HCT116 (cell line): ENCODE results near the gene SLCO4A1. TPM values are rescaled to one million over a fixed set of nuclear protein-coding genes. Genes with fewer than 3 reads are reported as not detected.

Experiments used
- ATAC-seq: fragments of 200-7000 bp; cut with Tn5 transposase; 2 replicates; pipeline ENCODE4 v1.9.1; 2020; ENCODE audit warnings: mild to moderate bottlenecking, moderate library complexity
- BruUV-seq: library from RNA; stranded (reverse); fragments of 400-500 nt; replicated peaks from 2 replicates; lab custom pipeline; 2021; lab: Mats Ljungman, UMichigan
- CTCF ChIA-PET: fragments of 300-600 bp; sonication (Branson Sonifier 250); formaldehyde crosslinking; loops from one replicate; lab custom pipeline; 2021; ENCODE audit warnings: antibody characterized with exemption; lab: Charles Lee
- POLR2A ChIA-PET: fragments of 300-600, 350-600 bp; sonication (Branson Sonifier 250); formaldehyde crosslinking; loops from one replicate; lab custom pipeline; 2021; ENCODE audit warnings: antibody characterized with exemption; lab: Charles Lee
- RAD21 ChIA-PET, 2 experiments: fragments of 300-600 bp; sonication (Branson Sonifier 250); formaldehyde crosslinking; loops; one replicate each; lab custom pipeline; 2023; ENCODE audit warnings: low total read pairs in 2 of 2; ENCODE audit not compliant: uncharacterized antibody in 2 of 2, unreplicated experiment in 2 of 2, low non-redundant PET in 1 of 2; lab: Charles Lee
- DNase-seq: peaks from one replicate; pipeline ENCODE4 v3.0.0-alpha.2; 2010; ENCODE audit warnings: low read depth, low spot score
- H2AFZ ChIP-seq: fragments of 200-600 bp; shearing (Covaris generic), sonication (generic); 2 replicates; pipeline ENCODE4 v1.6.1; 2017; ENCODE audit warnings: low read depth, mixed run types, mixed read lengths, antibody characterized with exemption, low read length; ENCODE audit not compliant: poor library complexity, severe bottlenecking
- H3K27ac ChIP-seq: 2 replicates; pipeline ENCODE4 v1.5.1; 2012; ENCODE audit warnings: low read depth, low read length
- H3K27me3 ChIP-seq: fragments of 200-600 bp; sonication (generic); 2 replicates; pipeline ENCODE4 v1.6.1; 2016; ENCODE audit warnings: mixed run types, low read length, mixed read lengths; ENCODE audit not compliant: insufficient read depth
- H3K36me3 ChIP-seq, 2 experiments: fragments of 200-500 bp in 1 of 2; fragments of 200-600 bp in 1 of 2; sonication (Bioruptor generic) in 1 of 2; sonication (generic) in 1 of 2; 2 replicates each; pipeline versions ENCODE4 v1.5.1 to v1.6.1; 2014 to 2016; ENCODE audit warnings: low read length in 2 of 2, inconsistent platforms in 1 of 2, mixed read lengths in 1 of 2, mixed run types in 1 of 2; ENCODE audit not compliant: insufficient read depth in 2 of 2, control insufficient read depth in 1 of 2
- H3K4me1 ChIP-seq, 2 experiments: fragments of 200-600 bp in 1 of 2; sonication (generic) in 1 of 2; 2 replicates each; pipeline versions ENCODE4 v1.5.1 to v1.6.1; 2012 to 2017; ENCODE audit warnings: low read length in 2 of 2, inconsistent platforms in 1 of 2, mild to moderate bottlenecking in 1 of 2, mixed read lengths in 1 of 2, mixed run types in 1 of 2, moderate library complexity in 1 of 2; ENCODE audit not compliant: insufficient read depth in 2 of 2, control insufficient read depth in 1 of 2
- H3K4me2 ChIP-seq: fragments of 200-600 bp; sonication (generic); 2 replicates; pipeline ENCODE4 v1.6.1; 2017; ENCODE audit warnings: mixed run types, low read length, mixed read lengths
- H3K4me3 ChIP-seq, 2 experiments: fragments of 200-600 bp in 1 of 2; sonication (generic) in 1 of 2; replicated peaks in 1 of 2; 2 replicates each; pipeline ENCODE4 v1.5.1; 2011 to 2016; ENCODE audit warnings: low read length in 2 of 2, control low read depth in 1 of 2, low read depth in 1 of 2, mild to moderate bottlenecking in 1 of 2, mixed read lengths in 1 of 2, mixed run types in 1 of 2
- H3K79me2 ChIP-seq: fragments of 200-600 bp; sonication (generic); 2 replicates; pipeline ENCODE4 v1.6.1; 2017; ENCODE audit warnings: mild to moderate bottlenecking, mixed run types, low read length, moderate library complexity, mixed read lengths; ENCODE audit not compliant: insufficient read depth
- H3K9ac ChIP-seq: fragments of 200-600 bp; sonication (generic); 2 replicates; pipeline ENCODE4 v1.6.1; 2016; ENCODE audit warnings: low read length, mixed read lengths
- H3K9me2 ChIP-seq: fragments of 200-600 bp; sonication (generic), shearing (Covaris generic); 2 replicates; pipeline ENCODE4 v1.6.1; 2017; ENCODE audit warnings: mixed run types, mild to moderate bottlenecking, moderate library complexity; ENCODE audit not compliant: insufficient read depth
- H3K9me3 ChIP-seq, 2 experiments: fragments of 200-500 bp in 1 of 2; fragments of 200-600 bp in 1 of 2; sonication (Bioruptor generic) in 1 of 2; sonication (generic) in 1 of 2; 2 replicates each; pipeline ENCODE4 v1.6.1; 2014 to 2017; ENCODE audit warnings: low read length in 2 of 2, mixed read lengths in 2 of 2, inconsistent platforms in 1 of 2, low read depth in 1 of 2, mild to moderate bottlenecking in 1 of 2, mixed run types in 1 of 2, moderate library complexity in 1 of 2; ENCODE audit not compliant: control insufficient read depth in 1 of 2, insufficient read depth in 1 of 2
- H4K20me1 ChIP-seq: fragments of 200-600 bp; sonication (generic), shearing (Covaris generic); 2 replicates; pipeline ENCODE4 v1.6.1; 2017; ENCODE audit warnings: mixed run types, mild to moderate bottlenecking, moderate library complexity; ENCODE audit not compliant: insufficient read depth
- ATF3 ChIP-seq: IDR thresholded peaks from 2 replicates; pipeline ENCODE4 v1.6.1; 2012
- CBX3 ChIP-seq: IDR thresholded peaks from 2 replicates; pipeline ENCODE4 v1.6.1; 2012; ENCODE audit warnings: low read depth
- ELF1 ChIP-seq: IDR thresholded peaks from 2 replicates; pipeline ENCODE4 v1.6.1; 2012; ENCODE audit warnings: low read depth, borderline replicate concordance
- EZH2 ChIP-seq: fragments of 200-600 bp; sonication (generic); IDR thresholded peaks from 2 replicates; pipeline ENCODE4 v1.6.1; 2017; ENCODE audit warnings: antibody characterized with exemption, mixed run types
- EZH2phosphoT487 ChIP-seq: fragments of 200-600 bp; IDR thresholded peaks from 2 replicates; pipeline ENCODE4 v1.6.1; 2018; ENCODE audit warnings: antibody characterized with exemption, borderline replicate concordance
- JUND ChIP-seq: IDR thresholded peaks from 2 replicates; pipeline ENCODE4 v1.6.1; 2012
- POLR2A ChIP-seq: IDR thresholded peaks from 2 replicates; pipeline ENCODE4 v1.7.0; 2011; ENCODE audit warnings: borderline replicate concordance; ENCODE audit not compliant: insufficient read depth, insufficient read length; ENCODE audit errors: extremely low read depth
- SRF ChIP-seq: IDR thresholded peaks from 2 replicates; pipeline ENCODE4 v1.6.1; 2012; ENCODE audit warnings: low read depth
- YY1 ChIP-seq: IDR thresholded peaks from 2 replicates; pipeline ENCODE4 v1.6.1; 2011; ENCODE audit warnings: low read length, low read depth, moderate library complexity, mild to moderate bottlenecking; ENCODE audit not compliant: insufficient replicate concordance; ENCODE audit errors: extremely low read depth
- ZFX ChIP-seq: fragments of 450-650 bp; IDR thresholded peaks from 2 replicates; pipeline ENCODE4 v1.6.1; 2017
- intact Hi-C: fragments of 100-400 bp; cut with micrococcal nuclease; formaldehyde crosslinking; loops from 2 replicates; pipeline ENCODE4 v1.10.0; 2022
- total RNA-seq: library from RNA; stranded (reverse); gene quantifications from one replicate; pipeline ENCODE4 v1.2.1, GENCODE V29; 2021; ENCODE audit not compliant: unreplicated experiment

SLCO4A1 gene
- total RNA-seq, 1 experiment from 2014 or later = 107 TPM

- TF ChIP-seq JUND (no peak), EZH2 (no peak), ATF3 (no peak), ELF1 (no peak), ZFX (no peak), POLR2A (no peak)
These were observed 23.4 kb upstream of the SLCO4A1 start (continued) for GRCh38 chr20:62618611-62619529.

- no peak overlapping the region for H2AFZ ChIP-seq
- POLR2A ChIA-PET = no interaction called here
- no peaks in the 10 kb centered on the region for H3K9me3 ChIP-seq
- no peaks in the 10 kb centered on the region for H4K20me1 ChIP-seq
- no peak overlapping the region for H3K4me2 ChIP-seq
- no peaks in the 10 kb centered on the region for H3K9me2 ChIP-seq
- CTCF ChIA-PET = no interaction called here
- ATAC-seq = no peak
- no peak for DNase-seq
- H3K27ac ChIP-seq = no peak overlapping the region
- TF ChIP-seq EZH2phosphoT487 (no peak), JUND (no peak), SRF (no peak), CBX3 (no peak), ELF1 (no peak), YY1 (no peak)
- H3K27me3 ChIP-seq = no peaks in the 10 kb centered on the region
- H3K9ac ChIP-seq = no peak overlapping the region
- H3K4me1 ChIP-seq = peaks cover 40 to 74% of the 10 kb centered on the region in 2 experiments
- no peaks in the 10 kb centered on the region for H3K79me2 ChIP-seq
- intact Hi-C loops = no loop called here
- no peaks in the 10 kb centered on the region for H3K36me3 ChIP-seq
- no TSS peak for BruUV-seq
- RAD21 ChIA-PET = no interaction called here
- H3K4me3 ChIP-seq = no peak overlapping the region
These were observed 21.7 kb upstream of the SLCO4A1 start for GRCh38 chr20:62620625-62621024.
